Dendritic cell treated with granulocyte-macrophage colony-stimulating factor and Interleukin-4, amounts not matched to agents 40 ng/mL and 50 ng/mL, for 4 days (primary cell): ENCODE measurements around the gene RNF17.

ENCODE experiments used
- H3K27ac Mint-ChIP-seq: one replicate; pipeline ENCODE4 v1.8.0; 2022; ENCODE audit warnings: mild to moderate bottlenecking, mixed read lengths
- H3K27me3 Mint-ChIP-seq: one replicate; pipeline ENCODE4 v1.8.0; 2022; ENCODE audit warnings: mild to moderate bottlenecking, mixed read lengths
- H3K36me3 Mint-ChIP-seq: one replicate; pipeline ENCODE4 v1.8.0; 2022; ENCODE audit warnings: low read depth, mixed read lengths
- H3K4me1 Mint-ChIP-seq: one replicate; pipeline ENCODE4 v1.8.0; 2022; ENCODE audit warnings: low read depth, mixed read lengths
- H3K4me3 Mint-ChIP-seq: one replicate; pipeline ENCODE4 v1.8.0; 2022; ENCODE audit warnings: mild to moderate bottlenecking, moderate library complexity, mixed read lengths
- H3K9me3 Mint-ChIP-seq: one replicate; pipeline ENCODE4 v1.8.0; 2022; ENCODE audit warnings: mixed read lengths
- intact Hi-C: fragments of 100-400 bp; cut with micrococcal nuclease; formaldehyde crosslinking; loops from one replicate; pipeline ENCODE4 v1.15.0; 2022

The RNF17 gene

DNA sequence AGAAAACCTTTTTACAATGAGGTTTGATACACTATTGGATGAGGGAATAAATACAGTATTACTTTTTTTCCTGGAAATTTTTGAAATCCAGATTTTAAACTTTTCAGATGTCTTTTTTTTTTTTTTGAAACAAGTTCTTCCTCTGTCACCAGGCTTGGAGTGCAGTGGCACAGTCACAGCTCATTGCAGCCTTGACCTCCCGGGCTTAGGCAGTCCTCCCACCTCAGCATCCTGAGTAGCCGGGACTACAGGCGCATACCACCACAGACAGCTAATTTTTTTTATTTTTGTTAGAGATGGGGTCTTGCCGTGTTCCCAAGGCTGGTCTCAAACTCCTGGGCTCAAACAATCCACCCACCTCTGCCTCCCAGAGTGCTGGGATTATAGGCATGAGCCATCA lies 96.8 kb downstream of the RNF17 start:
- no peak overlapping the region for H3K27ac Mint-ChIP-seq
- H3K4me3 Mint-ChIP-seq = no peak overlapping the region
- no peaks in the 10 kb centered on the region for H3K36me3 Mint-ChIP-seq
- intact Hi-C loops = loop anchor here (10.0 kb wide), 1 partner anchor 104 kb away; no protein-coding TSS in a partner anchor
- H3K9me3 Mint-ChIP-seq = no peaks in the 10 kb centered on the region
- H3K4me1 Mint-ChIP-seq = peaks cover 5% of the 10 kb centered on the region
- no peaks in the 10 kb centered on the region for H3K27me3 Mint-ChIP-seq

DNA sequence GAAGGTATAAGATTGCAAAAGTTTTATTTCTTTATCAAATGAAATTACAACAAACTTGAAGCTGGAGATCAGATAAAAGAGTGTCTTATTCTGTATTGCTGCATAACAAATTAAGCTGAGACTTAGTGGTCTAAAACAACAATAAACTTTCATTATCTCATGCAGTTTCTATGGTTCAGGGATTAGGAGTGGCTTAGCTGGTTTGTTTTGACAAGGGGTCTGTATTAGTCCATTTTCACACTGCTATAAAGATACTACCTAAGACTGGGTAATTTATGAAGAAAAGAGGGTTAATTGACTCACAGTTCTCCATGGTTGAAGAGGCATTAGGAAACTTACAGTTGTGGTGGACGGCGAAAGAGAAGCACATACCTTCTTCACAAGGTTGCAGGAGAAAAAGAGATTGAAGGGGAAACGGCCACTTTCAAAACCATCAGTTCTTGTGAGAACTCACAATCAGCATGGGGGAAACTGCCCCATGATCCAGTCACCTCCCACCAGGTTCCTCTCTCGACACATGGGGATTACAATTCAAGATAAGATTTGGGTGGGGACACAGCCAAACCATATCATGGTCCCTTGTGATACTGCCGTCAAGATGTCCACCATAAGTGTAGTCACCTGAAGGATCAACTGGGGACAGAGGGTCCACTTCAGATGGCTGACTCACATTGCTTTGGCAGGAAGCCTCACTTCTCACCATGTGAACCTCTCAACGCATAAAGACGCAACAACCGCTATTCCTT lies 97.8 kb downstream of the RNF17 start:
- no peaks in the 10 kb centered on the region for H3K36me3 Mint-ChIP-seq
- no peak overlapping the region for H3K27ac Mint-ChIP-seq
- H3K4me3 Mint-ChIP-seq = no peak overlapping the region
- peaks cover 5% of the 10 kb centered on the region for H3K4me1 Mint-ChIP-seq
- H3K27me3 Mint-ChIP-seq = no peaks in the 10 kb centered on the region
- intact Hi-C loops = loop anchor here (10.0 kb wide), 1 partner anchor 103 kb away; no protein-coding TSS in a partner anchor
- no peaks in the 10 kb centered on the region for H3K9me3 Mint-ChIP-seq

GRCh38 chr13:24863748-24864540 lies 100.0 kb downstream of the RNF17 start:
- no peaks in the 10 kb centered on the region for H3K9me3 Mint-ChIP-seq
- H3K4me1 Mint-ChIP-seq = peaks cover 9% of the 10 kb centered on the region
- intact Hi-C loops = loop anchor here (10.0 kb wide), 1 partner anchor 101 kb away; no protein-coding TSS in a partner anchor
- no peak overlapping the region for H3K27ac Mint-ChIP-seq
- no peaks in the 10 kb centered on the region for H3K36me3 Mint-ChIP-seq
- no peak overlapping the region for H3K4me3 Mint-ChIP-seq
- no peaks in the 10 kb centered on the region for H3K27me3 Mint-ChIP-seq

- intact Hi-C loops = loop anchor here (10.0 kb wide), 1 partner anchor 100 kb away; no protein-coding TSS in a partner anchor
- no peaks in the 10 kb centered on the region for H3K36me3 Mint-ChIP-seq
Measured at GRCh38 chr13:24864579-24864978, 100.6 kb downstream of the RNF17 start.

DNA sequence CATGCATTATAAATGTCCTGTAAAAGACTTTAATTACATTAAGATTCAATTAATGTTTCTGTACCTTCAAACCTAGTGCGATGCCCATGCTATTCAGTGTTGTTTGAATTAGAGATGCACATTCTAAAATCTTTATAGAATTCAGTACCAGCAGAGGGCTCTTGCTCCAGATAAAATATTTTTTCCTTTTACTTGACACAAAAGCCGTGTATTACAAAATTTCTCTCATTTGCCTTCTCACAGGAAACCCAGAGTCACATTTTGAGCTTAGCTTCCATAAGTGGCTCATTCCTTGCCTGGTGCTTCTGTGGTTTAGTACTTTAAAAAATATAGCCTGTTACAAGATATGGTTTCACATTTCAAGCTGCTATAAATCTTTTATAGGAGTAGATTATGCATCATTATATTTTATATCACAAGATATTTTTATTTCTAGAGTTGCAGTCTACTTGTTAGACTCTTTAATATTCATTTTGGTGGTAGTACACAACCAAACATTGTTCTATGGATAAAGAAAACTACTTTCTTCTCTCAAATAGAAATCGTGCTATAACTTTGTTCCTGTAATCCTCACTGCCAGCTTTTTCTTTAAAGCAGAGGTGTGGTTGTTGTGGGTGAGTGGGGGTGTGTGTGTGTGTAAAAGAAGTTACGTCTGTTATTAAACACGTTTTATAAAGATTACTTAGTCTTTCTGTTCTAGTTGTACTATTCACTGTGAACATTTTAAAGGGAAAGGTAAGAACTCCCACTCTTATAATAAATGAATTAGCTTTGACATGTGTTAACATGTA lies 101.4 kb downstream of the RNF17 start:
- no peaks in the 10 kb centered on the region for H3K27me3 Mint-ChIP-seq
- no peaks in the 10 kb centered on the region for H3K36me3 Mint-ChIP-seq
- H3K4me3 Mint-ChIP-seq = no peak overlapping the region
- H3K9me3 Mint-ChIP-seq = no peaks in the 10 kb centered on the region
- peaks cover 7% of the 10 kb centered on the region for H3K4me1 Mint-ChIP-seq
- intact Hi-C loops = loop anchor here (10.0 kb wide), 1 partner anchor 99 kb away; no protein-coding TSS in a partner anchor
- H3K27ac Mint-ChIP-seq = no peak overlapping the region

More at GRCh38 chr13:24864579-24864978, 100.6 kb downstream of the RNF17 start:
- H3K4me1 Mint-ChIP-seq = peaks cover 7% of the 10 kb centered on the region
- H3K27me3 Mint-ChIP-seq = no peaks in the 10 kb centered on the region
- H3K9me3 Mint-ChIP-seq = no peaks in the 10 kb centered on the region
- H3K4me3 Mint-ChIP-seq = no peak overlapping the region
- no peak overlapping the region for H3K27ac Mint-ChIP-seq

DNA sequence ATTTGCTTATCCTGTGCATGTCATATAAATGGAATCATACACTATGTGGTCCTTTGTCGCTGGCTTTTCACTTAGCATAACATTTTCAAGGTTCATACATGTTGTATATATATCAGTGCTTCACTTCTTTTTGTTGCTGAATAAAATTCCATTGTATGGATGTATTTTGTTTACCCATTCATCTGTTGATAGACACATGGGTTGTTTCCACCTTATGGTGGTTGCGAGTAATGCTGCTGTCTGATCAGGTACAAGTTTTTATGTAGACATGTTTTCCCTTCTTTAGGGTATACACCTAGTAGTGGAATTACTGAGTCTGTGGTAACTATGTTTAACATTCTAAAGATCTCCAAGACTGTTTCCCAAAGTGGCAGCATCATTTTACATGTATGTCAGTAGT lies 102.5 kb downstream of the RNF17 start:
- H3K4me3 Mint-ChIP-seq = no peak overlapping the region
- intact Hi-C loops = loop anchor here (10.0 kb wide), 1 partner anchor 98 kb away; no protein-coding TSS in a partner anchor
- no peaks in the 10 kb centered on the region for H3K27me3 Mint-ChIP-seq
- H3K4me1 Mint-ChIP-seq = peaks cover 7% of the 10 kb centered on the region
- no peaks in the 10 kb centered on the region for H3K9me3 Mint-ChIP-seq
- no peaks in the 10 kb centered on the region for H3K36me3 Mint-ChIP-seq
- no peak overlapping the region for H3K27ac Mint-ChIP-seq

DNA sequence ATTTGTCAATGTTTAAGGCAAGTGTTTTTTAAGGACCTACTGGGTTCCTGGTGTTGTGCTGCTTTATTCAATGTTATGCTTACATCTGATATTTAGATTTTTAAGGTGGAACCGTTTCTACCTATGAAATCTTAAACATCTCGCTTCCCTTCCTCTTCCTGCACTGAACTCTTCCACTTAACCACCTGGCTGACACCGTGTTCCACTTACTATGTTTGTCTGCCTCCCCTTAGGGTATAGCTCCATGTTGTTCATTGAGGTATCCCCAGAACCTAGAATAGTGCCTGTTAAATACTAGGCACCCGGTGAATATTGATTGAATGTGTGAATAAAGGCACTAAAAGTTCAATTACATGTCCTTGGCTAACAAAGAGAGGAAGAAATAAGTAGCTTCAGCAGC lies 104.9 kb downstream of the RNF17 start:
- H3K27ac Mint-ChIP-seq = no peak overlapping the region
- H3K36me3 Mint-ChIP-seq = no peaks in the 10 kb centered on the region
- no peaks in the 10 kb centered on the region for H3K9me3 Mint-ChIP-seq
- H3K4me1 Mint-ChIP-seq = peaks cover 7% of the 10 kb centered on the region
- no peak overlapping the region for H3K4me3 Mint-ChIP-seq
- no peaks in the 10 kb centered on the region for H3K27me3 Mint-ChIP-seq
- intact Hi-C loops = loop anchor here (10.0 kb wide), 1 partner anchor 96 kb away; no protein-coding TSS in a partner anchor

DNA sequence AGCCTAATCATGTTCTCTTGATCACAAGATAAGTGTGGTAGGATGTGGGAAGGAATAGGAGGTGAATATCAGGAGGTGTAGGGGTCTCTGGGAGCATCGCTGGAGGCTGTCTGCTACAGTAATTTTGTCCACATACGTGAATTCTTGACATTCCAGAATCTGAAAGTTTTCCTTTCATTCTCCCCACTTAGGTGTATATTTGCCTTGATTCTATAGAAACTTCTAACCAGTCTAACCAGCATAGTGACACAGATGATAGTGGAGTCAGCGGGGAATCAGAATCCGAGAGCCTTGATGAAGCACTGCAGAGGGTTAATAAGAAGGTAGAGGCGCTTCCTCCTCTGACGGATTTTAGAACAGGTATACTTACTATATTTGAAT lies 106.4 kb downstream of the RNF17 start:
- no peaks in the 10 kb centered on the region for H3K36me3 Mint-ChIP-seq
- H3K4me3 Mint-ChIP-seq = no peak overlapping the region
- peaks cover 7% of the 10 kb centered on the region for H3K4me1 Mint-ChIP-seq
- intact Hi-C loops = no loop called here
- no peak overlapping the region for H3K27ac Mint-ChIP-seq
- H3K9me3 Mint-ChIP-seq = no peaks in the 10 kb centered on the region
- no peaks in the 10 kb centered on the region for H3K27me3 Mint-ChIP-seq

DNA sequence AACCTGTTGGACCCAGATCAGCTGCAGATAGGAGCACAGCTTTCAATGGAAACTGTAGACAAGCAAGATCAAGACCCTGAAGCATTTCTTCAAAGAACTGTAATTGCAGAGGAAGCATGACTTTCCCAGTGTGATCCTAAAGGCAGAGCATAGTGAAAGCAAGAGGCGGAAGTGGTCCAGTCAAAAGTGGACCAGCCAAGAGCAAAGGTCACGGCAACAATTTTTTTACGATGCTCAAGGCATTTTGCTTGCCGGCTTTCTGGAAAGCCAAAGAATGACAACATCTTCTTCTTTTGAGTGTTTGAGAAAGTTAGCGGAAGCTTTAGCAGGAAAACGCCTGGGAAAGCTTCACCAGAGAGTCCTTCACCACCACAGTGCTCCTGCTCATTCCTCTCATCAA lies 111.6 kb downstream of the RNF17 start:
- H3K4me1 Mint-ChIP-seq = no peaks in the 10 kb centered on the region
- H3K4me3 Mint-ChIP-seq = no peak overlapping the region
- H3K27ac Mint-ChIP-seq = no peak overlapping the region
- no peaks in the 10 kb centered on the region for H3K27me3 Mint-ChIP-seq
- no peaks in the 10 kb centered on the region for H3K36me3 Mint-ChIP-seq
- no peaks in the 10 kb centered on the region for H3K9me3 Mint-ChIP-seq
- intact Hi-C loops = no loop called here

DNA sequence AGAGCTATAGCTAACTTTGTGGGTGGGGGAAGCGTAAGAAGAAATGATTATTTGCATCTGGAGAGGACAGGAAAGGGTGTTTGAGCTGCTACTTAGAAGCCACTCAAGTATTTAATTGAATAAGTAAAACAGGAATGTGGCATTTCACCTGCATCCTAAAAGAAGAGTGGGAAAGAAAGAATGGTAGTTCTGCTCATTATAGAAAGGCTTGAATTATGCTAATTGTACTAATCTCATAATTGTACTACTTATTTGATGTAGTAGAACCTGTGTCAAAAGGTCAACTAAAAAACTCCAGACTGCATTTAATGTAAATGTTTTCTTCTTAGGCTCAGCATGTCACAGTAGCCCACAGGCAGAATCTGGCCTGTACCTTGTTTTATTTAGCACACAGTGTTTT lies 113.6 kb downstream of the RNF17 start:
- Mint-ChIP-seq H3K27ac (no peak overlapping the region), H3K4me3 (no peak overlapping the region), H3K9me3 (no peaks in the 10 kb centered on the region), H3K36me3 (peaks cover 2% of the 10 kb centered on the region), H3K4me1 (no peaks in the 10 kb centered on the region), H3K27me3 (no peaks in the 10 kb centered on the region)
- intact Hi-C loops = no loop called here

DNA sequence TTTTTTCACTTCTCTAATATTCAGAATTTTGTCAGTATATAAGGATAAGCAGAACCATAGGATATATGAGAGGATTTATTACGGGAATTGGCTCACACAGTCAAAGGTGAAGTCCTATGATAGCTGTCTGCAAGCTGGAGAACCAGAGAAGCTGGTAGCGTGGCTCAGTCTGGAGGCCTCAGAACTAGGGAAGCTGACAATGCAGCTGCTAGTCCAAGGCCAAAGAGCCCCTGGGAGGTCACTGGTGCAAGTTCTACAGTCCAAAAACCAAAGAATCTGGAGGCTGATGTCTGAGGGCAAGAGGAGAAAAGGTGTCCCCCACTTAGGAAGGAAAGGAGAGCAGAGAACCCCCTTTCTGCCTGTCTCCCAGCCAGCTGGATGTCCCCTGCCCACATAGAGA lies 114.4 kb downstream of the RNF17 start:
- no peak overlapping the region for H3K4me3 Mint-ChIP-seq
- H3K27me3 Mint-ChIP-seq = no peaks in the 10 kb centered on the region
- no peaks in the 10 kb centered on the region for H3K9me3 Mint-ChIP-seq
- intact Hi-C loops = no loop called here
- peaks cover 9% of the 10 kb centered on the region for H3K36me3 Mint-ChIP-seq
- no peak overlapping the region for H3K27ac Mint-ChIP-seq
- no peaks in the 10 kb centered on the region for H3K4me1 Mint-ChIP-seq

- Mint-ChIP-seq H3K27me3 (no peaks in the 10 kb centered on the region), H3K4me3 (no peak overlapping the region), H3K4me1 (no peaks in the 10 kb centered on the region), H3K9me3 (no peaks in the 10 kb centered on the region), H3K36me3 (peaks cover 27% of the 10 kb centered on the region), H3K27ac (no peak overlapping the region)
- intact Hi-C loops = no loop called here
Measured at GRCh38 chr13:24882665-24883064, 118.7 kb downstream of the RNF17 start.

DNA sequence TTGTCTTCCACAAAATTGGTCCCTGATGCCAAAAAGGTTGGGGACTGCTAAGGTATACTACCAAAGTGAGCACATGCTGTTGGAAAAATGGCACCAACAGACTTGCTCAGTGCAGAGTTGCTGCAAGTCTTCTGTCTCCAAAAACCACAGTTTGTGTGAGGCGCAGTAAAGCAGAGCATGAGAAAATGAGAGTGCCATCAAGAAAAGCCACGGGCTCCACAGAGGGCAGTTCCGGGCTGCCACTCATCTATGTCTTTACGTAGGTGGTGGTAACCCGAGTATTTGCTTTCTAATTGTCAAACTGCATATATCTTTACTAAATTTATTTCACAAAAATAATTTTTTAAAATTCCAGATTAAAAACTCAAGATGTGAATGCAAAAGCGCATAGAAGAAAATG lies 123.8 kb downstream of the RNF17 start:
- H3K27me3 Mint-ChIP-seq = no peaks in the 10 kb centered on the region

More for the DNA sequence above, 123.8 kb downstream of the RNF17 start:
- peak overlapping the region; percentile 55 for H3K27ac Mint-ChIP-seq
- peaks cover 19% of the 10 kb centered on the region for H3K4me1 Mint-ChIP-seq
- H3K36me3 Mint-ChIP-seq = peaks cover 54% of the 10 kb centered on the region
- H3K9me3 Mint-ChIP-seq = no peaks in the 10 kb centered on the region
- no peak overlapping the region for H3K4me3 Mint-ChIP-seq
- intact Hi-C loops = no loop called here
